ENCODE data around the gene TENT5C.

Gene TENT5C

GRCh38 chr1:117639741-117640140 lies 33.9 kb downstream of the TENT5C start:
- TF ChIP-seq, protein P1, sequence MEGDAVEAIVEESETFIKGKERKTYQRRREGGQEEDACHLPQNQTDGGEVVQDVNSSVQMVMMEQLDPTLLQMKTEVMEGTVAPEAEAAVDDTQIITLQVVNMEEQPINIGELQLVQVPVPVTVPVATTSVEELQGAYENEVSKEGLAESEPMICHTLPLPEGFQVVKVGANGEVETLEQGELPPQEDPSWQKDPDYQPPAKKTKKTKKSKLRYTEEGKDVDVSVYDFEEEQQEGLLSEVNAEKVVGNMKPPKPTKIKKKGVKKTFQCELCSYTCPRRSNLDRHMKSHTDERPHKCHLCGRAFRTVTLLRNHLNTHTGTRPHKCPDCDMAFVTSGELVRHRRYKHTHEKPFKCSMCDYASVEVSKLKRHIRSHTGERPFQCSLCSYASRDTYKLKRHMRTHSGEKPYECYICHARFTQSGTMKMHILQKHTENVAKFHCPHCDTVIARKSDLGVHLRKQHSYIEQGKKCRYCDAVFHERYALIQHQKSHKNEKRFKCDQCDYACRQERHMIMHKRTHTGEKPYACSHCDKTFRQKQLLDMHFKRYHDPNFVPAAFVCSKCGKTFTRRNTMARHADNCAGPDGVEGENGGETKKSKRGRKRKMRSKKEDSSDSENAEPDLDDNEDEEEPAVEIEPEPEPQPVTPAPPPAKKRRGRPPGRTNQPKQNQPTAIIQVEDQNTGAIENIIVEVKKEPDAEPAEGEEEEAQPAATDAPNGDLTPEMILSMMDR (IDR thresholded peaks at IDR 0.05; ENCODE audit: low read depth, low read length) = no peak
- H3K4me3 ChIP-seq (ENCODE audit: low read depth, low read length) = no peak overlapping the region

- TF ChIP-seq, protein P1 (IDR thresholded peaks at IDR 0.05; ENCODE audit: low read depth, low read length) = no peak
- H3K4me3 ChIP-seq (ENCODE audit: low read depth, low read length) = no peak overlapping the region
These were observed 35.7 kb downstream of the TENT5C start for GRCh38 chr1:117641536-117641935.

DNA sequence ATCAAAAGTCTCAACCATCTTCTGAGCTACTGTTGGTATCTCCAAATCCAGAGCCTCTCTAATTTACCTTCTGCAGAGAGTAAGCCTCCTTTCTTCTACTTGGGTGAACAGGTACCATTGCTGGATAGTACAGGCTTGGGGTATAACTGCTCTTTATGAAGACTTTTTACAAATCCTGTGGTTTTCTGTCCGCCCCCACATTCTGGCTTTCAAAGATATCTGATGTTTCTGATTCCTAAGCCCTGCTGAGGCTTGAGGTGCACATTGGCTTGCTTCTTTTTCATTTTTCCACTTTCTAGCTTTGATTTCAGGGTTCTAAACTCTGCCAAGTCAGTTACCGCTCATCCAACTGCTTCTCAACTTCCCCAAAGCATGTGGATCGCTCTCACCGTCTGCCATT lies 37.1 kb downstream of the TENT5C start:
- TF ChIP-seq, protein P1 (IDR thresholded peaks at IDR 0.05; ENCODE audit: low read depth, low read length) = no peak
- no peak overlapping the region for H3K4me3 ChIP-seq (ENCODE audit: low read depth, low read length)

GRCh38 chr1:117643601-117644000 lies 37.8 kb downstream of the TENT5C start:
- TF ChIP-seq, protein P1 (IDR thresholded peaks at IDR 0.05; ENCODE audit: low read depth, low read length) = no peak
- H3K4me3 ChIP-seq (ENCODE audit: low read depth, low read length) = no peak overlapping the region

- H3K4me3 ChIP-seq (ENCODE audit: low read depth, low read length) = no peak overlapping the region
- TF ChIP-seq, protein P1 (IDR thresholded peaks at IDR 0.05; ENCODE audit: low read depth, low read length) = no peak
These were observed 39.0 kb downstream of the TENT5C start for GRCh38 chr1:117644696-117645311.

DNA sequence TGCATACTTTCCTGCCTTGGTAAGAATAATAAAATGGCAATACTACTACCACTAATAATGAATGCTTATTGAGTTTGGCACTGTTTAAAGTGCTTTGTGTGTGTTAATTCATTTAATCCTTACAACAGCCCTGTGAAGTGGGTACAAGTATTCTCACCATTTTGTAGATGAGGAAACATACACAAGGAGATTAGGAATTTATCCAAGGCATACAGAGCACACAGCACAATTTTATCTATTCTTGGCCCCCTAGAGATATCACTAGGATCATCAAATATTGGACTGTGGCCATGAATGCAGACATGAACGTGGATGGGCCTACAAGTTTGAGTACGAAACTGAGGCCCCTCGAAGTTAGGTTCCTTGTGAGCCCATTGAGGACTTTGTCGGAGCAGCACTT lies 39.5 kb downstream of the TENT5C start:
- H3K4me3 ChIP-seq (ENCODE audit: low read depth, low read length) = no peak overlapping the region
- TF ChIP-seq, protein P1 (IDR thresholded peaks at IDR 0.05; ENCODE audit: low read depth, low read length) = no peak

GRCh38 chr1:117646007-117646811 lies 40.4 kb downstream of the TENT5C start:
- TF ChIP-seq, protein P1 (IDR thresholded peaks at IDR 0.05; ENCODE audit: low read depth, low read length) = no peak
- no peak overlapping the region for H3K4me3 ChIP-seq (ENCODE audit: low read depth, low read length)
